ENCODE measurements around the gene RNF227.
A peak's percentile ranks its signal among the peaks of the same experiment; 100 is the strongest.
"Not testable (repeated sequence)": the region's sequence is repeated elsewhere in the genome, so short reads cannot be mapped to it uniquely, and the experiment has no call there.

The RNF227 gene

GRCh38 chr17:7915611-7916384, at the start of gene RNF227:
Gene RNF227, minus strand, starts transcription at chr17:7916289. Its CDS starts 94 bp downstream, at chr17:7916195.
- peak; percentile 94 for DNase-seq
- peak within 1 kb of the TSS; percentile 60 for H3K4me3 ChIP-seq (ENCODE audit: low read depth, low read length)
- TF ChIP-seq CTCF (IDR thresholded peaks at IDR 0.05; ENCODE audit: low read depth, low read length, missing control alignments) = no peak
- no peaks in the 10 kb centered on the region for H3K27me3 ChIP-seq (replicated peaks)
- H3K36me3 ChIP-seq (replicated peaks) = peaks cover 17% of the 10 kb centered on the region
- H3K27ac ChIP-seq = peak within 1 kb of the TSS; percentile 57
- in situ Hi-C loops (cut with HindIII; ENCODE audit: low pct_ligation_motif_present, low sequenced_read_pairs) = no loop called here

- Histone ChIP-seq H3K27ac (no peak overlapping the region), H3K27me3 (replicated peaks) (no peaks in the 10 kb centered on the region), H3K36me3 (replicated peaks) (no peaks in the 10 kb centered on the region), H3K4me3 (ENCODE audit: low read depth, low read length) (no peak overlapping the region)
- in situ Hi-C loops (cut with HindIII; ENCODE audit: low pct_ligation_motif_present, low sequenced_read_pairs) = no loop called here
- no peak for DNase-seq
- no peak for TF ChIP-seq CTCF (IDR thresholded peaks at IDR 0.05; ENCODE audit: low read depth, low read length, missing control alignments)
Measured at GRCh38 chr17:7961421-7961820, 45.3 kb upstream of the RNF227 start.

- H3K27ac ChIP-seq = no peak overlapping the region
- in situ Hi-C loops (cut with HindIII; ENCODE audit: low pct_ligation_motif_present, low sequenced_read_pairs) = no loop called here
- no peak for TF ChIP-seq CTCF (IDR thresholded peaks at IDR 0.05; ENCODE audit: low read depth, low read length, missing control alignments)
- no peaks in the 10 kb centered on the region for H3K27me3 ChIP-seq (replicated peaks)
- H3K4me3 ChIP-seq (ENCODE audit: low read depth, low read length) = no peak overlapping the region
- H3K36me3 ChIP-seq (replicated peaks) = no peaks in the 10 kb centered on the region
- DNase-seq = no peak
Measured at GRCh38 chr17:7959503-7960253, 43.6 kb upstream of the RNF227 start.

- Histone ChIP-seq H3K36me3 (replicated peaks) (no peaks in the 10 kb centered on the region), H3K27ac (no peak overlapping the region), H3K4me3 (ENCODE audit: low read depth, low read length) (no peak overlapping the region), H3K27me3 (replicated peaks) (no peaks in the 10 kb centered on the region)
- no peak for DNase-seq
- in situ Hi-C loops (cut with HindIII; ENCODE audit: low pct_ligation_motif_present, low sequenced_read_pairs) = no loop called here
- TF ChIP-seq CTCF (IDR thresholded peaks at IDR 0.05; ENCODE audit: low read depth, low read length, missing control alignments) = no peak
Measured at GRCh38 chr17:7956228-7956965, 40.3 kb upstream of the RNF227 start.

GRCh38 chr17:7955414-7956227, 39.5 kb upstream of the RNF227 start:
- no peak overlapping the region for H3K4me3 ChIP-seq (ENCODE audit: low read depth, low read length)
- H3K27ac ChIP-seq = no peak overlapping the region
- no peak for DNase-seq
- no peaks in the 10 kb centered on the region for H3K27me3 ChIP-seq (replicated peaks)
- no peak for TF ChIP-seq CTCF (IDR thresholded peaks at IDR 0.05; ENCODE audit: low read depth, low read length, missing control alignments)
- no peaks in the 10 kb centered on the region for H3K36me3 ChIP-seq (replicated peaks)
- in situ Hi-C loops (cut with HindIII; ENCODE audit: low pct_ligation_motif_present, low sequenced_read_pairs) = no loop called here

GRCh38 chr17:7953266-7953665, 37.2 kb upstream of the RNF227 start:
- H3K4me3 ChIP-seq (ENCODE audit: low read depth, low read length); H3K36me3 ChIP-seq (replicated peaks); H3K27ac ChIP-seq; H3K27me3 ChIP-seq (replicated peaks); DNase-seq; in situ Hi-C loops (cut with HindIII; ENCODE audit: low pct_ligation_motif_present, low sequenced_read_pairs): not testable (repeated sequence)
